Activated CD4-positive, alpha-beta memory T cell treated with anti-CD3 and anti-CD28 coated beads, Interleukin-2, amount 10 ng/mL, durations not matched to agents 7 days and 5 days (primary cell): ENCODE data around the gene MICB. TPM values are rescaled to one million over a fixed set of nuclear protein-coding genes. Genes with fewer than 3 reads are reported as not detected.

ENCODE experiments used
- CTCF ChIA-PET: fragments of 350-600 bp; sonication (Branson Sonifier 250); formaldehyde crosslinking; loops from one replicate; lab custom pipeline; 2021; ENCODE audit warnings: antibody characterized with exemption, inconsistent platforms; lab: Charles Lee
- POLR2A ChIA-PET: fragments of 350-600 bp; sonication (Branson Sonifier 250); formaldehyde crosslinking; loops from one replicate; lab custom pipeline; 2021; ENCODE audit warnings: antibody characterized with exemption; lab: Charles Lee
- DNase-seq: peaks from one replicate; pipeline ENCODE4 v3.0.0-alpha.2; 2020
- H3K27ac Mint-ChIP-seq: one replicate; pipeline ENCODE4 v1.8.0; 2021; ENCODE audit warnings: mild to moderate bottlenecking, mixed read lengths
- H3K27me3 Mint-ChIP-seq: one replicate; pipeline ENCODE4 v1.8.0; 2021; ENCODE audit warnings: mixed read lengths
- H3K36me3 Mint-ChIP-seq: one replicate; pipeline ENCODE4 v1.8.0; 2021; ENCODE audit warnings: low read depth, mixed read lengths
- H3K4me1 Mint-ChIP-seq: one replicate; pipeline ENCODE4 v1.8.0; 2021; ENCODE audit warnings: mixed read lengths
- H3K4me3 Mint-ChIP-seq: one replicate; pipeline ENCODE4 v1.8.0; 2021; ENCODE audit warnings: mild to moderate bottlenecking, mixed read lengths
- H3K9me3 Mint-ChIP-seq: one replicate; pipeline ENCODE4 v1.8.0; 2021; ENCODE audit warnings: mixed read lengths
- total RNA-seq, 2 experiments: library from RNA; stranded (reverse); gene quantifications; one replicate each; pipeline ENCODE4 v1.2.3, GENCODE V29; 2021

Gene MICB
- total RNA-seq, 2 experiments from 2014 or later = 60.8 to 62.9 TPM

- Mint-ChIP-seq H3K27me3 (no peaks in the 10 kb centered on the region), H3K9me3 (no peaks in the 10 kb centered on the region), H3K36me3 (peaks cover 60% of the 10 kb centered on the region), H3K27ac (peak overlapping the region; percentile 64), H3K4me1 (peaks cover 76% of the 10 kb centered on the region), H3K4me3 (peak overlapping the region; percentile 99)
- ChIA-PET POLR2A (no interaction called here), CTCF (no interaction called here)
- no peak for DNase-seq
These were observed 32.2 kb upstream of the MICB start for GRCh38 chr6:31465718-31466117.

- peaks cover 66% of the 10 kb centered on the region for H3K36me3 Mint-ChIP-seq
- peaks cover 84% of the 10 kb centered on the region for H3K4me1 Mint-ChIP-seq
- peak overlapping the region; percentile 3 for H3K27ac Mint-ChIP-seq
- no peak for DNase-seq
- peak overlapping the region; percentile 19 for H3K4me3 Mint-ChIP-seq
- H3K27me3 Mint-ChIP-seq = no peaks in the 10 kb centered on the region
- POLR2A ChIA-PET = no interaction called here
- CTCF ChIA-PET = no interaction called here
- no peaks in the 10 kb centered on the region for H3K9me3 Mint-ChIP-seq
These were observed 31.5 kb upstream of the MICB start for GRCh38 chr6:31466466-31466865.

GRCh38 chr6:31467151-31467550 lies 30.8 kb upstream of the MICB start:
- ChIA-PET POLR2A (no interaction called here), CTCF (no interaction called here)
- Mint-ChIP-seq H3K36me3 (peaks cover 66% of the 10 kb centered on the region), H3K4me1 (peaks cover 87% of the 10 kb centered on the region), H3K9me3 (no peaks in the 10 kb centered on the region), H3K27me3 (no peaks in the 10 kb centered on the region), H3K4me3 (no peak overlapping the region), H3K27ac (peak overlapping the region; percentile 18)
- no peak for DNase-seq

- Mint-ChIP-seq H3K4me3 (no peak overlapping the region), H3K9me3 (no peaks in the 10 kb centered on the region), H3K36me3 (peaks cover 61% of the 10 kb centered on the region), H3K4me1 (peaks cover 84% of the 10 kb centered on the region), H3K27me3 (no peaks in the 10 kb centered on the region), H3K27ac (no peak overlapping the region)
- POLR2A ChIA-PET = no interaction called here
- CTCF ChIA-PET = interaction anchor here (1.4 kb wide), 1 partner anchor 26 kb away, joined by 3 read pairs; no protein-coding TSS in a partner anchor
- no peak for DNase-seq
These were observed 29.6 kb upstream of the MICB start for GRCh38 chr6:31468311-31468710.

- no peak overlapping the region for H3K4me3 Mint-ChIP-seq
- H3K9me3 Mint-ChIP-seq = no peaks in the 10 kb centered on the region
- H3K4me1 Mint-ChIP-seq = peaks cover 74% of the 10 kb centered on the region
- H3K27me3 Mint-ChIP-seq = no peaks in the 10 kb centered on the region
- H3K36me3 Mint-ChIP-seq = peaks cover 47% of the 10 kb centered on the region
- ChIA-PET CTCF (interaction anchor here (1.4 to 2.5 kb wide), 2 partner anchors 29 to 128 kb away, joined by 3 to 9 read pairs; no protein-coding TSS in a partner anchor), POLR2A (interaction anchor here (1.7 kb wide), 1 partner anchor 11 kb away, joined by 4 read pairs; no protein-coding TSS in a partner anchor)
- no peak for DNase-seq
- H3K27ac Mint-ChIP-seq = no peak overlapping the region
These were observed 27.1 kb upstream of the MICB start for GRCh38 chr6:31470801-31471200.

- H3K36me3 Mint-ChIP-seq = peaks cover 38% of the 10 kb centered on the region
- CTCF ChIA-PET = interaction anchor here (1.4 to 2.5 kb wide), 2 partner anchors 29 to 127 kb away, joined by 3 to 9 read pairs; no protein-coding TSS in a partner anchor
- POLR2A ChIA-PET = interaction anchor here (1.7 kb wide), 1 partner anchor 10 kb away, joined by 4 read pairs; no protein-coding TSS in a partner anchor
- no peak for DNase-seq
- no peaks in the 10 kb centered on the region for H3K9me3 Mint-ChIP-seq
- H3K4me3 Mint-ChIP-seq = no peak overlapping the region
- H3K27me3 Mint-ChIP-seq = no peaks in the 10 kb centered on the region
- peaks cover 65% of the 10 kb centered on the region for H3K4me1 Mint-ChIP-seq
- no peak overlapping the region for H3K27ac Mint-ChIP-seq
These were observed 26.2 kb upstream of the MICB start for GRCh38 chr6:31471711-31472110.

- POLR2A ChIA-PET = interaction anchor here (1.4 to 1.7 kb wide), 2 partner anchors 9 to 10 kb away, joined by 4 read pairs; no protein-coding TSS in a partner anchor
- CTCF ChIA-PET = interaction anchor here (2.5 kb wide), 1 partner anchor 30 kb away, joined by 9 read pairs; no protein-coding TSS in a partner anchor
- Mint-ChIP-seq H3K27me3 (no peaks in the 10 kb centered on the region), H3K4me1 (peaks cover 59% of the 10 kb centered on the region), H3K27ac (no peak overlapping the region), H3K36me3 (peaks cover 33% of the 10 kb centered on the region), H3K4me3 (no peak overlapping the region), H3K9me3 (no peaks in the 10 kb centered on the region)
- no peak for DNase-seq
These were observed 25.7 kb upstream of the MICB start for GRCh38 chr6:31472259-31472658.

- Mint-ChIP-seq H3K4me3 (no peak overlapping the region), H3K27me3 (no peaks in the 10 kb centered on the region), H3K9me3 (no peaks in the 10 kb centered on the region), H3K4me1 (peaks cover 49% of the 10 kb centered on the region), H3K27ac (no peak overlapping the region), H3K36me3 (peaks cover 25% of the 10 kb centered on the region)
- no peak for DNase-seq
- ChIA-PET POLR2A (interaction anchor here (1.2 to 1.4 kb wide), 2 partner anchors 11 to 22 kb away, joined by 3 to 4 read pairs; no protein-coding TSS in a partner anchor), CTCF (no interaction called here)
These were observed 24.7 kb upstream of the MICB start for GRCh38 chr6:31473244-31473643.

- Mint-ChIP-seq H3K36me3 (peaks cover 25% of the 10 kb centered on the region), H3K27ac (no peak overlapping the region), H3K9me3 (no peaks in the 10 kb centered on the region), H3K4me1 (peaks cover 43% of the 10 kb centered on the region), H3K4me3 (no peak overlapping the region), H3K27me3 (no peaks in the 10 kb centered on the region)
- POLR2A ChIA-PET = interaction anchor here (1.2 to 1.4 kb wide), 2 partner anchors 12 to 21 kb away, joined by 3 to 4 read pairs; no protein-coding TSS in a partner anchor
- no peak for DNase-seq
- CTCF ChIA-PET = no interaction called here
These were observed 23.9 kb upstream of the MICB start for GRCh38 chr6:31473780-31474761.

GRCh38 chr6:31474871-31475286 lies 23.1 kb upstream of the MICB start:
- CTCF ChIA-PET = no interaction called here
- Mint-ChIP-seq H3K4me1 (peaks cover 35% of the 10 kb centered on the region), H3K36me3 (peaks cover 18% of the 10 kb centered on the region), H3K9me3 (no peaks in the 10 kb centered on the region), H3K27ac (no peak overlapping the region), H3K27me3 (no peaks in the 10 kb centered on the region), H3K4me3 (no peak overlapping the region)
- no peak for DNase-seq
- POLR2A ChIA-PET = no interaction called here

GRCh38 chr6:31476515-31477139 lies 21.3 kb upstream of the MICB start:
- Mint-ChIP-seq H3K27me3 (no peaks in the 10 kb centered on the region), H3K27ac (no peak overlapping the region), H3K4me3 (no peak overlapping the region), H3K36me3 (peaks cover 13% of the 10 kb centered on the region), H3K9me3 (no peaks in the 10 kb centered on the region), H3K4me1 (peaks cover 20% of the 10 kb centered on the region)
- ChIA-PET POLR2A (no interaction called here), CTCF (interaction anchor here (0.6 kb wide), 1 partner anchor 82 kb away, joined by 4 read pairs; no protein-coding TSS in a partner anchor)
- no peak for DNase-seq

GRCh38 chr6:31477521-31477920 lies 20.4 kb upstream of the MICB start:
- no peaks in the 10 kb centered on the region for H3K27me3 Mint-ChIP-seq

More at GRCh38 chr6:31477521-31477920, 20.4 kb upstream of the MICB start:
- no peak for DNase-seq
- Mint-ChIP-seq H3K4me1 (peaks cover 13% of the 10 kb centered on the region), H3K4me3 (no peak overlapping the region), H3K9me3 (no peaks in the 10 kb centered on the region), H3K36me3 (peaks cover 11% of the 10 kb centered on the region), H3K27ac (no peak overlapping the region)
- ChIA-PET CTCF (no interaction called here), POLR2A (no interaction called here)
